Caco-2 (cell line): Measurements from ENCODE around the gene TAGLN2. TPM values are rescaled to one million over a fixed set of nuclear protein-coding genes. Genes with fewer than 3 reads are reported as not detected.
A peak's percentile ranks its signal among the peaks of the same experiment; 100 is the strongest.

ENCODE experiments used
- Bru-seq: library from RNA; stranded (reverse); fragments of 400-500 nt; gene quantifications from one replicate; lab custom pipeline; 2021; lab: Mats Ljungman, UMichigan
- BruChase-seq, 2 experiments: library from RNA; stranded (reverse); fragments of 400-500 nt; gene quantifications; one replicate each; lab custom pipeline; 2021; lab: Mats Ljungman, UMichigan
- BruUV-seq: library from RNA; stranded (reverse); fragments of 400-500 nt; replicated peaks from 2 replicates; lab custom pipeline; 2021; lab: Mats Ljungman, UMichigan
- CTCF ChIA-PET: fragments of 300-600 bp; sonication (Branson Sonifier 250); formaldehyde crosslinking; loops from one replicate; lab custom pipeline; 2022; ENCODE audit warnings: antibody characterized with exemption; lab: Charles Lee
- POLR2A ChIA-PET: fragments of 300-600 bp; sonication (Branson Sonifier 250); formaldehyde crosslinking; loops from one replicate; lab custom pipeline; 2022; ENCODE audit warnings: antibody characterized with exemption; lab: Charles Lee
- DNase-seq, 2 experiments: peaks; one replicate each; pipeline versions ENCODE4 v3.0.0 to v3.0.0-alpha.2; 2020 to 2022
- H3K27me3 ChIP-seq: replicated peaks from 2 replicates; pipeline ENCODE4 v1.6.0; 2011; ENCODE audit warnings: low read length; ENCODE audit not compliant: control insufficient read depth, insufficient read depth
- H3K36me3 ChIP-seq: 2 replicates; pipeline ENCODE4 v1.5.1; 2011; ENCODE audit warnings: low read length; ENCODE audit not compliant: control insufficient read depth, insufficient read depth
- H3K4me1 ChIP-seq: fragments of 250-450 bp; sonication (Bioruptor Pico); 2 replicates; pipeline ENCODE4 v1.5.1; 2020; ENCODE audit warnings: mild to moderate bottlenecking
- H3K4me3 ChIP-seq: 2 replicates; pipeline ENCODE4 v1.5.1; 2011; ENCODE audit warnings: low read depth, mild to moderate bottlenecking, control low read depth, low read length
- H3K9me3 ChIP-seq: fragments of 250-450 bp; sonication (Bioruptor Pico); 2 replicates; pipeline ENCODE4 v1.5.1; 2020; ENCODE audit warnings: mild to moderate bottlenecking, moderate library complexity
- H3K27ac Mint-ChIP-seq: one replicate; pipeline ENCODE4 v1.8.0; 2022; ENCODE audit warnings: mixed read lengths; ENCODE audit not compliant: unreplicated experiment
- H3K27me3 Mint-ChIP-seq: one replicate; pipeline ENCODE4 v1.8.0; 2022; ENCODE audit warnings: mixed read lengths; ENCODE audit not compliant: insufficient read depth, unreplicated experiment
- H3K36me3 Mint-ChIP-seq: one replicate; pipeline ENCODE4 v1.8.0; 2022; ENCODE audit warnings: mild to moderate bottlenecking, mixed read lengths; ENCODE audit not compliant: insufficient read depth, unreplicated experiment
- H3K4me1 Mint-ChIP-seq: one replicate; pipeline ENCODE4 v1.8.0; 2022; ENCODE audit warnings: low read depth, mixed read lengths; ENCODE audit not compliant: unreplicated experiment
- H3K4me3 Mint-ChIP-seq: one replicate; pipeline ENCODE4 v1.8.0; 2022; ENCODE audit warnings: mild to moderate bottlenecking, moderate library complexity, mixed read lengths; ENCODE audit not compliant: unreplicated experiment
- H3K9me3 Mint-ChIP-seq: one replicate; pipeline ENCODE4 v1.8.0; 2022; ENCODE audit warnings: mixed read lengths; ENCODE audit not compliant: unreplicated experiment
- CTCF ChIP-seq, 2 experiments: fragments of 200-600 bp in 1 of 2; IDR thresholded peaks; 1 replicate in 1 of 2; 2 replicates in 1 of 2; pipeline versions ENCODE4 v1.5.1 to v1.8.0; 2011 to 2022; ENCODE audit warnings: antibody characterized with exemption in 1 of 2, control low read depth in 1 of 2, inconsistent platforms in 1 of 2, low read depth in 1 of 2, low read length in 1 of 2, mild to moderate bottlenecking in 1 of 2, moderate library complexity in 1 of 2; ENCODE audit not compliant: insufficient read depth in 1 of 2, severe bottlenecking in 1 of 2, unreplicated experiment in 1 of 2
- intact Hi-C: fragments of 100-400 bp; cut with micrococcal nuclease; formaldehyde crosslinking; loops from one replicate; pipeline ENCODE4 v1.10.0; 2022; ENCODE audit not compliant: unreplicated experiment
- long read RNA-seq: library from polyadenylated mRNA; stranded (forward); transcript quantifications from one replicate; pipeline ENCODE4 v2.0.0, GENCODE V29; 2022
- total RNA-seq: library from RNA; stranded (reverse); gene quantifications from 2 replicates; pipeline ENCODE4 v1.2.3, GENCODE V29; 2022

TAGLN2 gene
- total RNA-seq, result 518 and 531 TPM in 2 replicates
- Bru-seq, nascent RNA, result percentile 92 among the genes with signal in this experiment
- BruChase-seq, experiment 1, labeled RNA remaining after a 2-hour chase, result percentile 94 among the genes with signal in this experiment
- percentile 98 among the genes with signal in this experiment for BruChase-seq, experiment 2, labeled RNA remaining after a 6-hour chase
- long read RNA-seq, transcript TAGLN2-203 (5 exons, 1,604 nt), result major isoform, 713 of 867 reads
- long read RNA-seq, partial matches to known transcripts, result 96 of 867 reads
- long read RNA-seq, other reads (novel, unspliced or antisense), result 57 of 867 reads

GRCh38 chr1:159924791-159925718, at the start of gene TAGLN2:
Gene TAGLN2 (minus strand): TSS chr1:159925507. CDS start chr1:159920509, 4,998 bp downstream.
- ChIA-PET CTCF (interaction anchor here (1.1 to 1.7 kb wide), 5 partner anchors 9 to 144 kb away, joined by 3 to 8 read pairs (median 5); partner anchors contain the start of gene DUSP23), POLR2A (interaction anchor here (0.8 to 1.5 kb wide), 4 partner anchors 9 to 81 kb away, joined by 3 to 10 read pairs (median 4); no protein-coding TSS in a partner anchor)
- Histone ChIP-seq H3K27me3 (no peaks in the 10 kb centered on the region), H3K9me3 (no peaks in the 10 kb centered on the region), H3K36me3 (peaks cover 2% of the 10 kb centered on the region; the same call in 1 of the 2 replicates), H3K4me1 (peaks cover 43% of the 10 kb centered on the region), H3K4me3 (peak within 1 kb of the TSS; percentile 63)
- peak; percentile 91 to 92 for DNase-seq
- H3K4me1 Mint-ChIP-seq, result peaks cover 43% of the 10 kb centered on the region
- intact Hi-C loops, result loop anchor here (1.0 to 2.0 kb wide), 4 partner anchors 8 to 24 kb away; partner anchors contain the start of gene CFAP45
- no peak for TF ChIP-seq CTCF (IDR thresholded peaks at IDR 0.05; ENCODE audit: insufficient read depth in 1 of 2, low read depth in 1 of 2, low read length in 1 of 2, severe bottlenecking in 1 of 2, unreplicated experiment in 1 of 2)
- H3K36me3 Mint-ChIP-seq, result peaks cover 73% of the 10 kb centered on the region
- no peaks in the 10 kb centered on the region for H3K9me3 Mint-ChIP-seq
- H3K27ac Mint-ChIP-seq, result peak within 1 kb of the TSS; percentile 98
- H3K27me3 Mint-ChIP-seq, result no peaks in the 10 kb centered on the region
- H3K4me3 Mint-ChIP-seq, result peak within 1 kb of the TSS; percentile 74
- BruUV-seq, result TSS peak; percentile 45

- Mint-ChIP-seq H3K27ac (no peak overlapping the region), H3K27me3 (no peaks in the 10 kb centered on the region), H3K36me3 (no peaks in the 10 kb centered on the region), H3K9me3 (no peaks in the 10 kb centered on the region), H3K4me3 (no peak overlapping the region), H3K4me1 (peaks cover 20% of the 10 kb centered on the region)
- Histone ChIP-seq H3K4me3 (no peak overlapping the region), H3K27me3 (no peaks in the 10 kb centered on the region), H3K36me3 (no peaks in the 10 kb centered on the region), H3K9me3 (no peaks in the 10 kb centered on the region), H3K4me1 (peaks cover 29% of the 10 kb centered on the region)
- no peak for TF ChIP-seq CTCF (IDR thresholded peaks at IDR 0.05; ENCODE audit: insufficient read depth in 1 of 2, low read depth in 1 of 2, low read length in 1 of 2, severe bottlenecking in 1 of 2, unreplicated experiment in 1 of 2)
- POLR2A ChIA-PET, result no interaction called here
- CTCF ChIA-PET, result interaction anchor here (0.7 kb wide), 1 partner anchor 33 kb away, joined by 3 read pairs; no protein-coding TSS in a partner anchor
- no peak for DNase-seq
- intact Hi-C loops, result no loop called here
- no TSS peak for BruUV-seq
Observed at GRCh38 chr1:159974350-159974965, 49.2 kb upstream of the TAGLN2 start.
